HG02852 (cell line): Measurements from ENCODE around the gene GNAZ.

Source experiments
- ATAC-seq: cut with Tn5 transposase; IDR thresholded peaks from one replicate; pipeline ENCODE4 v1.9.1; 2021; ENCODE audit warnings: mild to moderate bottlenecking, moderate library complexity; ENCODE audit not compliant: unreplicated experiment

The GNAZ gene

DNA sequence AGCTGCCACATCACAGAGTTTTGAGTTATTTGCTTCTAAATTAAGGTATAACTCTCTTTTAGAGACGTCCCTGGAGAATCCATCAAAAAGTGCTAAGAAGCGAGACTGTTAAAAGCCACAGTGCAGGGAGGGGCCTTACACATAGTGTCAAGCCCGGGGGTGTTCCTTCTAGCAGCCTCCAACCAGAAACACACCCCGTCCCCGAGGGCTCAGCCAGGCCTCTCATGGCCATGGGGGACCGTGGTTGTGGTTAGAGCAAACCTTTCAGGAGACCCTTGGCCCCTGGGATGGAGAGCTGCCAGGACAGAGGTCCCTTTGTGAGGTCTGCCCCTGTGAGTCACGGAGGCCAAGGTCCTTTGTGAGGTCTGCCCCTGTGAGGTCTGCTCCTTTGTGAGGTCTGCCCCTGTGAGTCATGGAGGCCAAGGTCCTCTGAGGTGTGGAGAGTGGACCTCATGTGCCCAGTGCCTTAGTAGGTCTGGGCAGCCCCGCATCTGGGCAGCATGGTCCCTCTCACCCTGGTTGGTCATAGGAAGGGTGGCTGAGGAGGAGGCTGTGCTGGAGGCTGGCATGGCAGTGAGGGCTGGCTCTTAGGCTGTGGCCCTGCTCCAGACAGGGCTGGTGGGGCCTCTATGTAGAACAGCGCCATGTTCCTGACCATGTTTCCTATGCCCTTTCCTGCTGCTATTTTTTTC lies 5.4 kb downstream of the GNAZ start:
- ATAC-seq = no peak

DNA sequence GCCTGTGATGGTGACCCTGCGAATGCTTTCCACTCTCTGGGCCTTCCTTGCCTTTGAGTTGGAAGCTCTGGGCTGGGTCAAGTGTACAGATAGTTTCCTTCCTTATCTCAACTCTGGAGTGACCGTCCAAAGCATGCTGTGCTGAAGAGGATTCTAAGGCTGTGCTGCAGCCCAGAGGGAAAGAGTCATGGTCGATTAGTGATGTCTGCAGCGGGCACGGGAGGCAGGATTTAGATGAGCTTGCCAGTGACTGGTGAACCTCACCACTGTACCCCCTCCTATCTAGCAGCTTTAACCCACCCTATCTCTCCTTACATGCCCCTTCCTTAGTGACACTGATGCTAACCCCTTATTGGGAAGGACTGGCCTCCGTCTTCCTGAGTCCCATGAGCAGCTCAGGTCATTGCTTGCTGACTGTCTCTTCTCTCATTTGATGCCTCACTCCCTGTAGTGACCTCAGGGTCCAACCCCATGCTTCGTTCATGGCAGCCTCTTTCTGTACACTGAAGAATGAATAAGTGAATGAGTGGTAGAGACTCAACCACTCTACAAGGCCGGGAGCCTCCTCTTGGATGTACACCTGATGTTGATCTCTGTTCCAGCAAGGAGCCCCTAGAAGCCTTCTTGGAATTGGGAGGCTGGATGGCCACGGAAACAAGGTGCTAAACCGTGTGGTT lies 6.7 kb downstream of the GNAZ start:
- no peak for ATAC-seq

DNA sequence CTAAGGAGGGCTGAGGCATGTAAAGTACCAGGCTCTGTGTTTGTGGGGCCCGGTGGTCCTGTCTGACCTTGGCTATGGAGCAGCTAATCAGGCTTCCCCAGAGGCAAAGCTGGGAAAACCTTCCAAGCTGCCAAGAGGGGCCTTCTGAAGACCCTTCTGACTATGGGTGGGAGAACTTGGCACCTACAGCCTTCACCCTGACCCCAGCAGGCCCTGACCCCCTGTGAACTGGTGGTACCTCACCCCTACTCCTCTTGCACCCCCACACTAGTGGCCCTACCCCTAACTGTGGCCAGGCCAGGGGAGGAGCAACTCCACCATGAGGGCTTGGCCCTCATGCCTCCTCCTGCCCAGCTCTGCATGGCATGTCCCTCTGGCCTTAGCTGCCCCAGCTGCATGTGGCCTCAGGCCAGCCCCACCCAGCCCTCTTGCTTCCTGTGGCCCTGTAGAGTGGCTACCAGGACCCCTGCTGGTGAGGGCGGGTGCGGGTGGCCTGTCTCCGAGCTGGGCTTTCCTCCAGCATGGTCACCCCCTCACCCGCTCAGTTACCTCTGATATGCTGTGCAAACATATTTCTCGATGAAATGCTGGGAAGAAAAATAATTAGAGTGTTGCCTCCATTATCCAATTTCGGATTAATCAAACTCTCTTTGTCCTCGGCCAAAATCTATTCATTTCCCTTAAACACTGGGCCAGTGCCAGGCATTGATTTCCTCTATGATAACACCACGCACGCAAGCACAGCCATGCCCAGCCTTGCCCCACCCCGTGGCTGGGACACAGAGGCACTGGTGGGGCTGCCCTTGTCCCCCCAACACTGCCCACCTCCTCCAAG lies 7.5 kb downstream of the GNAZ start:
- ATAC-seq = no peak

DNA sequence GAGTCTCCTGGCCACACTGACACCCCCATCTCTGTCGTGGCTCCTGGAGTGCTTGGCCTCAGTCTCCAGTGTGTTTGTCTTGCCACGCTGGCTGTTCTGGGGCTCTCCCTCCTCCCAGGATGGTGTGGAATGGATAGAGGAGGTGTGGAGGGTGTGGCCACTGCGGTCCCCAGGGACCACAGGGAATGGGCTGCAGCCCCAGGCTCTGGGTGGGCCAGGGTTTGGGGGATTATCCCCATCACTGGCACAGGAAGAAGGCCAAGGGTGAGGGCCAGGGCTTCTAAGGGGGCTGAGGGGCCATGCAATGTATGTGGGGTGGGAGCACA lies 8.1 kb downstream of the GNAZ start:
- ATAC-seq = no peak

DNA sequence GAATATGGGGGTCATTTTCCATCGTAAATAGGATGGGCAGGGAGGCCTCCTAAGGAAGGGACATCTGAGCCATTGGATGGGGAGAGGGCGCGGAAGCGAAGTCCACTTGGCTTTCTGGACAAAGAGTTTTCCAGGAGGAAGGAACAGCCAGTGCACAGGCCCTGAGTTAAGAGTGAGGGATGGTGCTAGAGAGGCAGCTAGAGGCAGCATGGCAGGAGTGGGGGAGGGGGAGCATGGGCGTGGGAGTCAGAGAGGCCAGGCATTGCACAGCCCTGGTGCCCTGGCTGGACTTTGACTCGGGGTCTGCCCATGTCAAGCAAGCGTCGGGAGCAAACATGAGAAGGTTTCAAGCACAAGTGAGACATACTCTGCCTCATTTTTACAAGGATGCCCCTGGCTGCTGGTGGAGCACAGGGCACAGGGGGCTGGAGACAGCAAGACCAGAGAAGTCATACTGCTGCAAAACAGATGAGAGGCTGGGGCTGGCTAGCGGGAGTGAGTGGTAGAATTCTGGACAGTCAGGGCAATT lies 9.0 kb downstream of the GNAZ start:
- ATAC-seq = no peak

DNA sequence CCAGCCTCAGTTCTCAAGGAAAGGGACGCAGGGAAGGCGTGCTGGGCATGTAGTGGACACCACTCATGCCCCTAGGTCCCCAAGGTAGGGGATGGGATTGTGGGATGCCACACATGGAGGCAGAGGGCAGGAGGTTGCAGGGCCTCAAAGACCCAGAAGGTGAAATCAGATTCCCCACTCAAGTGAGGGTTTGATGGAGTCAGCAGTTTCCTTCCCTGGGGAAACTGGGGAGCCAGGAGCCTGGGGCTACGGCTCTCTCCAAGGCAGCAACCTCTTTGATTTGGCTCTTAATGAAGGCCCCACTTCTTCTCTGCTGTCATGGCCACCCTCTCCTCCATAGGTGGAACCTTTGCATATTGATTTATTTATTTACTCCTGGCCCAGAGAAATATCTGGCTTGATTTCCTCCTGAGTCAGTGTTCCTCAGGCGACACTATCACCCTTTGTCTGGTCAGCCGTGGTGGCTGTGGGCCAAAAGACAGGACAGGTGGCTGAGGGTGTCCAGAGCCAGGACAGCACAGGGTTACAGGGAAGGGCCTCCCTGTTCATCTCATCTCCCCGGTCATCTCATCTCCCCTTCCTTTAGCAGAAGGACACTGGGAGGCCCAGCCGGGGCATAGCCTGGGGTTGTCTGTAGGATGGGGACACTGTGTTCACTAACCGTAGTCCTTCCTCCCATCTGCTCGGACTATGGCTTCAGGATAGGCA lies 9.6 kb downstream of the GNAZ start:
- no peak for ATAC-seq

DNA sequence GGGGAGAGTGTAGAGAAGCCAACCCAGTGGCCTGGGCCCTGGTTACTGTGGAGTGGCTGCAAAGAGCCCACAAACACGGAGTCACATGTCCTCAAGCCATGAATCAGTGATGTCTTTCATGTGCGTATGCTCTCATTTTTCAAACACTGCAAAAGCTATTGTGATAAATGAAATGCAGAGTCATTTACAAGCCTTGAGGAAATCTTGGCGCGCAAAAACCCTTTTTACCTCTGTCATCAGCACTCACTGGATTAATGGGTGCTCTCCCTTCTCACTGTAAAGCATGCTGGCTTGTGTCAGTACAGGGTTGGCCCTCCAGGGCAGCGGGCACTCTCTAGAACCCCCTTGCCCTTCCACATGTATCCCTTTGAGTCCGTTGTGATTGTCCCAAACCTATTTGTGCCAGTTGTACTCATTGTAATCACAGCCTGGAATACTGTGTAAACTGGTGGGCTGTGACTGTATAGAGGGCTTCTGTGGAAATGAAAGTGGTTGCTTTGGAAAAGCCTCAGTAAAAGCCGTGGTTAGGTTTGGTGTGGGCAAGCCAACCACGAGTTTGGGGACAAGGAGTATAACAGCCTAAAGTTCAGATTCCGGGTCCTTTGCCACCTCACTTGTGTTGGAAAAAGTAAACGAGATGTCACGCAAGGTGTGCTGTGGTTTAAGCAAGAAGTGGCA lies 10.4 kb downstream of the GNAZ start:
- ATAC-seq = no peak

DNA sequence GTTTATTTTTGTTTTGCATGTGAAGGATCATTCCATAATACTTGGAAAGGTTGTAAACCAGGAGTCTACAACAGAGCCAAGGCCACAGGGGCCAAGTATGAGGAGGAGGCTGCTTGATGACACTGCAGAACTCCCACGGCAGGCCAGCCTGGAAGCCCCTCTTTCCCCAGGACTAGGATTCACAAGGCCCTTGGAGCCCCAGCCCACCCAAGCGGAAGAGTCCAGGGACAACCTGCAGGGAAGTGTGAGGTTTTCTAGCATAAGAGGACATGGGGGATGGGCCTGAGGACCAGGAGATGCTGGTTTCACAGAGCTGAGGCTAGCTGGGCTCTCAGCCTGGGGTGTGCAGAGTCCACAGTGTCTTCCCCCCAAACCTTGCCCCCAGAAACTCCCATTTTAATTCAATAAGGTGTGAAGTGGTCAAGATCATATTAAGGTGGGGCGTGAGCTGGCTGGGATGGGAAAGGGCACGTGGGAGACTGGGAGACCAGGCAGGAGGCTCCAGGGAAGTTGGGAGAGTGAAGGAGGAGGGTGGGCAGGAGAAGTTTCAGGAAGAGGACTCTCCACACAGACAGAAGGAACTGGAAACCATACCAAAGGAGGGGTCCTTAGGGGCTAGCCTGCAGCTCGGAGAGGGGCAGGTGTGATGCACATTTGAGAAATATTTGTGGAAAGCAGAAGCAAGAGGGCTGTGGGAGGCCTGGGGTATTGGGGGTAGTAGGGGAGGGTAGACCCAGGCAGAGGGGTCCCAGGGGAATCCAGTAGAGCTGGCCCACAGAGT lies 12.4 kb downstream of the GNAZ start:
- ATAC-seq = no peak

DNA sequence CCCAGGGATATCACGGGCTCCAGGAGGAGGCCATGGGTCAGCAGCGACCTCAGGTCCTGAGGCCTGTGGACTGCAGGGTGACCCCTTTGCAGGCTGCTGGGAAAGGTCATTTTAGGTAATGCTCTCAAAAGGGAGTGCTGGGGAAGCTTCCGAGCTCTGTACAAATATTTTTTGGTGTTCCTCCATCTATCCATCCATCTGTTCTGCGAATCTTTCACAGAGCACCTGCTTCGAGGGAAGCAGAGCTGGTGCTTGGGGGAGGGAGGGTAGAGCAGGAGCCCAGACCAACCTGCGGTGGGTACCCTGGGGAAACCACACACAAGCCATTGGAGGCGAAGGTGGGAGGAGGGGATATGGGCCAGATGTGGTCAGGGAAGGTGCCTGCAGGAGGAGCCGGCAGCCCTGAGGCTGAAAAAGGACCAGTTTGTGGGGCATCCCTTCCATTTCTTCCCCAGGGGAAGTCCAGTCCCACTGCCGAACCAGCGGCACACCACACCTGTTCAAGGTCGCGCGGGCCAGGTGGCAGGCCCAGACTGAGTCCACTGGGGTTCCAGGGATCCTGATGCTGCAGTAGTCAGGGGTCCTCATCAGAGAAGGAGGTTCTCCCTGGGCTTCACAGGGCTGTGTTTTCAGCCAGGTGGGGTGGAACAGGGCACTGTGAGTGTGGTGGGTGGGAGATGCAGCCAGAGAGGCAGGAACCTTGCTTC lies 13.1 kb downstream of the GNAZ start:
- ATAC-seq = no peak

DNA sequence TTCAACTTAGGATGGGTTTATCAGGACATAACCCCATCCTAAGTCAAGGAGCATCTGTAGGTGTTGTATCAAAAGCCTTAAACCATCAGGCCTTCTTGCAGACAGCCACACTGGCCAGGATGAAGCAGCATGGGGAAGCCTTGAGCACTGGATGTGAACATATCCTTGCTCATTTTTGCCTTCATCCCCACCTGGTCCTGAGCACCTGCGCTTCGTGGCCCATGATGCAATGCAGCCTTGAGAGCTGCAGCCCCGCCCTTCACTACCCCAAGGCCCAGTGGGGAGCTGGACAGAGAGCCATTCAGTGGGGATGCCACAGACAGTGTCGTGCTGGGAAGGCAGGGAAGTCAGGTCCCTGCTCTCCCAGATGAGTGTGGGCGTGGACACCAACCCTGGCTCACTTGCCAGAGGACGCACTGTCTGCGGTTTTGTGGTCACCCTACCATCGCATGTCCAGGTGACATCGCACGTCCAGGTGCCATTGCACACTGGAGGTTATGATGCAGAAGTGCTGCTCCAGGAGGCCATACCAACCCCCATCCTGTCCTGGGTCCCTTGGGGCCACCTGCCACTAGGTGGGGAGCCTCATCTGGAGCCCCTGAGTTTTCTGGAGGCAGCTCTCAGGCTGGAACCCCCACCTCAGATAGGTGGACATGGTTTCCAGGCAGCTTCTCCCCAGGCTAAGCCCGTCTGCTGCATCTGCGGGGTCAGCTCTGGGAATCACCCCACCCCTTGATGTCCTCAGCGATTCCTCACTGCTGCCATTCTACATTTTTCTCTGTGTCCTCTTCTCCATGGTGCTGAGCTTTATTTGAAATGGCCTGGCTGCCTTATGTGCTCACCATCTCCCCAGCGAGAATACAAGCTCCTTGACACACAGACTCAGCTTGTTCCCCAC lies 14.4 kb downstream of the GNAZ start:
- no peak for ATAC-seq

DNA sequence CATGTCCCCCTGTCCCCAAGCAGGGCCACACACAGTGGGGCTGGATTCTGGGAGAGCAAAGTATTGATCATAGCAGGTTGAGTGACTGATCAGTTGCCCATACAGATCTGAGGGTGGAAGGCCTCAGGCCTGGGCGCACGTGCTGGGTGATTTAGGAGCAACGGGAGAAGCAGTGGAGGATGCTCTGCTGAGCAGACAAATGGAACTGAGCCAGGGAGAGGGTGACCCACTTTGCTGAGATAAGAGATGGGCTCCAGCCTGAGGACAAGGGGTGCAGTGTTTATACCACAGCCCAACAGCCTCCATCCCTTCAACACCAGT lies 15.0 kb downstream of the GNAZ start:
- ATAC-seq = no peak

DNA sequence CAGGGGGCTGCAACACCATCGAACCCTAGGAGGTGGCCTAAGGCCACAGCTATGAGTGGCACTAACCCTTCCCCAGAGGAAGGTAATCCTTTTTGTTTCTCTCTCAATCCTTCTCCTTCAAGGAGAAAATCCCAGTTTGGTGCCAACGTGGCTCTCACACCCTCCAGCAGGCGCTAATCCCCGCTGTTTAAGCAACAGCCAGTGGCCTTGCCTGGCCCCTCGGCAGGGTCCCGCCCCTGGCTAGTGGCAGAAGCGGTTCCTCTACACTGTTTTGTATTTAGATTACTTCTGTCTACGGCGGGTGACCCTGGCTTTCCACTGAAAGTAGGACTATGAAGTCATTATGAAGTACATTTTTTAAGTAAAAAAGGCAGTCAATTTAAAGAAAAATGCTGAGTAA lies 15.5 kb downstream of the GNAZ start:
- no peak for ATAC-seq

DNA sequence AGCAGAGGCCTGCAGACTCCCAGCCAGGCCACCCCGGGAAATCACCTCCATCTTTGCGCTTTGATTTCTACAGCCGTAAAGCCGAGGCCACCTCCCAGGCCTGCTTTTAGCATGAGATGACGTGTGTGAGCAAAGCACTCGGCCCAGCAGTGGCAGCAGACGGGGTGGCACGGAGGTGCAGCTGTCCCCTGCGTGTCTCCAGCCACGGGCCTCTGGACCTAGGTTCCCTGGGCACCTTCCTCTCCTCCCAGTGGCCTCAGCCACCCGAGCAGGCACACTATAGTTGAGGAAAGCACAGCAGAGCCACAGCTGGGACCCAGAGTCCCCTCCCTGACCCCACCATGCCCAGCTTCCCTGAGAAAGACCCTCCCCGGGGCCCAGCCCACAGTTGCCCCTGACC lies 15.9 kb downstream of the GNAZ start:
- ATAC-seq = no peak

DNA sequence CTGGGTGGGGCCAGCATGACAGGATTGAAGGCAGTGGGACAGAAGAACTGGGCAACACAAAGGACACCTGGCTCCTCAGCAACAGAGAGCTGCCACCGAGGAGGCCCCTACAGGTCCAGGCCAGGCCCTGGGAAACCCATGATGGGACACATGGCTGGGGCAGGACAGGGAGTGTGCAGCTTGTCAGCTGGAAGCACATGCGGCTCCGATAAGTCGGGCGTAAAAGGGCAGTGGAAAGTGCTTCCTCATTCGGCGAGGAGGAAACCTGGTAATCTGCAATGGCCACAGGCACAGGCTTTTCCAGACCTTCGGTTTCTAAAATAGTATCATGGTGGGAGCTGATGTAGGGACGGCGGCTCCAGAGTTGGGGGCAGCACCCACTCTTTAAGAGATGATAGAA lies 16.5 kb downstream of the GNAZ start:
- no peak for ATAC-seq

DNA sequence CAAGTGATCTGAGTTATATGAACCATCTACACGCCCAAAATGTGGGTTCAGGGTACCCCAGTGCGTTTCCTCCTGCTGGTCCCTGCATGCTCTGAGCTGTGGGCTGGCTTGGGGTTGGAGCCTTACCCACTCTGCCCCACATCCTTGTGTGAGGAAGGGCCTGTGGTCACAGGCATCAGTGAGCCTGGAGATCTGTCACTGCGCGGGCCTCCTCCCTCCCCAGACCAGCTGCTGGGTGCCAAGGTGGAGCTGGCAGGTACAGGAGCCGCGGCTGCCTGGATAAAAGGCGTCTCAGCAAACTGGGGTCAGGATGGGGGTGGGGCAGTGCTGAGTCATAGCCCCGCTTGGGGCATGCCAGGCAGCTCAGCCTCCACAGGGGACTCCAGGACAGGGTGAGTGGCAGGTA lies 17.9 kb downstream of the GNAZ start:
- ATAC-seq = no peak

DNA sequence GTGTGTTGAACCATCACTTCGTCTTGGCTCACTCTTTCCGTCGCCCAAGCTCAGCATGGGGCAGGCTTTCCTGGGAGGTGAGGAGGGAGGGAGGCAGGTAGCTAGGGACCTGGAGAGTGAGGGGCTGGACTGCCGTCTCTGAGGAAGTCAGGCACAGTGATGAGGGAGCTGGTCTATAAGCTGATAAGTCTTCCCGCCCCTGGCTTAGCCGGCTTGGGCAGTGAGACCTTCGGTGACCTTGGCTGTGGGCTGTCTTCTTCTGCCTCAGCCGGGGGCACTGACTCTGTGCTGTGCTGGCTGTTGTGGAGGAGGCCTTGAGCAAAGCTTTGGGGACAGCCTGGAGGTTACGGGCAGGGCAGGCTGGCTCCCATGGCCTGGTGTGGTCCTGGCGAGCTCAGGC lies 18.7 kb downstream of the GNAZ start:
- ATAC-seq = no peak

DNA sequence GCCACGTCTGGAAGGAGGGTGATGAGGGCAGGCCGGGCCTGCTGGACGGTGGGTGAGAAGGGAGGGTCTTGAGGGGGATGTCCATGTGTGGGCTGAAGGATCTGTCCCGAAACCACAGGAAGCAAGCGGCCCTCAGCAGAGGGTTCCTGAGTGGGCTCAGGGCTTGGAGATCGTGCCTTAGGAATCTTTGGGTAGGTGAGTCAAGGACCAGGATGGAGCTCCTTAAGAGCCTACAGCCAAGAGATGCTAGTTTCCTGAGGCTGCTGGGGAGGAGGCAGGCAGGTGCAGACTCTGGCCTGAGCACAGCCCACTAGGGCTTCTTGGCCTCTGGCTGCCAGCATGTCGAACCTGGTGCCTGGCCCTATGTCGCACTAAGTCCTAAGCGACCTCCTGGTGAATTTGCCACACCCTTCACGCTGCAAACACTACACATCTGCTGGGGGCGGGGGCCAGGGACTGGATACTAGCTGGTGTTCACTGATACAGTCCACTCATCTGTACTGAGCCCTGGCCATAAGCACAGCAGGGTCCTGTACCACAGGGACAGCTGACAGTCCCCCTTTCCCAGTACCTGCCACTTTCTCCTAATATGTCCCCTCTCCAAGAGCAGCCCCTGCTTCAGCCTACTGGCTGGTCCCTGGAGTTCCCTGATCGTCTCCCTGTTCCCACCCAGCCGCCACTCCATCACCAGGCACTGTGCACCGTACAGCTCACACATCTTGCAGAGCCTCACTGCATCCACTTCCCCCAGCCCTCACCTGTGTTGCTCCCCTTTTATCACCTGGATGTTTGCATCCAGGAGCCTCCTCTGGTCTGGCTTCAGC lies 19.5 kb downstream of the GNAZ start:
- ATAC-seq = no peak

DNA sequence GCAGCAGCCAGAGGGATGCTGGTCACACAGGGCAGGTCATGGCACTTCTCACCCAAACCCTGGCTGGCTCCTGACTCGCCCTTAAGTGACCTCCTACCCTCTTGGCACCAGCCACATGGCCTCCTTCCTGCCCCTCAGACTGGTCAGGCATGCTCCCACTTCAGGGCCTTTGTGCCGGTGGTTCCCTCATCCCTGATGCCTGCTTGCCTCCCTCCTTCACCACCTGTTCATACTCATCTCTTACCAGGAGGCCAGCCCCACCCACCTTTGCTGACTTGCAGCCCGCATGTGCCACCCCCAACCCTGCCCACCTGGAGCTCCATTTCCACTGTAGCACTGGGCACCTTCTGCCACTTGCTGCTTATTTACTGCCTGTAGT lies 20.1 kb downstream of the GNAZ start:
- no peak for ATAC-seq
